8988T (cell line): Measurements from ENCODE around the gene SGIP1.
"Not testable (repeated sequence)": the region's sequence is repeated elsewhere in the genome, so short reads cannot be mapped to it uniquely, and the experiment has no call there.

Experiments used
- DNase-seq: peaks from one replicate; pipeline ENCODE4 v3.0.0; 2011

SGIP1 gene

GRCh38 chr1:66686406-66686805 is 152.5 kb downstream of the SGIP1 start:
- DNase-seq = no peak

- DNase-seq = no peak
Observed at GRCh38 chr1:66687358-66687757, 153.4 kb downstream of the SGIP1 start.

GRCh38 chr1:66690666-66691381 is 156.9 kb downstream of the SGIP1 start:
- no peak for DNase-seq

- no peak for DNase-seq
Observed at GRCh38 chr1:66692681-66693080, 158.7 kb downstream of the SGIP1 start.

- DNase-seq = no peak
Observed at GRCh38 chr1:66693856-66694255, 159.9 kb downstream of the SGIP1 start.

GRCh38 chr1:66695116-66695515 is 161.2 kb downstream of the SGIP1 start:
- DNase-seq = no peak

GRCh38 chr1:66696771-66697170 is 162.8 kb downstream of the SGIP1 start:
- DNase-seq = no peak

- DNase-seq = no peak
Observed at GRCh38 chr1:66699213-66699612, 165.3 kb downstream of the SGIP1 start.

- no peak for DNase-seq
Observed at GRCh38 chr1:66704177-66704875, 170.4 kb downstream of the SGIP1 start.

- DNase-seq = no peak
Observed at GRCh38 chr1:66705110-66705509, 171.2 kb downstream of the SGIP1 start.

- no peak for DNase-seq
Observed at GRCh38 chr1:66711420-66711819, 177.5 kb downstream of the SGIP1 start.

- DNase-seq = no peak
Observed at GRCh38 chr1:66712839-66713238, 178.9 kb downstream of the SGIP1 start.

- no peak for DNase-seq
Observed at GRCh38 chr1:66723985-66724384, 190.0 kb downstream of the SGIP1 start.

- no peak for DNase-seq
Observed at GRCh38 chr1:66725885-66726665, 192.1 kb downstream of the SGIP1 start.

- no peak for DNase-seq
Observed at GRCh38 chr1:66728021-66728420, 194.1 kb downstream of the SGIP1 start.

GRCh38 chr1:66728716-66729115 is 194.8 kb downstream of the SGIP1 start:
- not testable (repeated sequence) for DNase-seq

- DNase-seq = no peak
Observed at GRCh38 chr1:66729119-66729518, 195.2 kb downstream of the SGIP1 start.

- DNase-seq = no peak
Observed at GRCh38 chr1:66729523-66729922, 195.6 kb downstream of the SGIP1 start.

GRCh38 chr1:66730462-66730861 is 196.5 kb downstream of the SGIP1 start:
- DNase-seq = no peak

GRCh38 chr1:66731170-66731865 is 197.4 kb downstream of the SGIP1 start:
- DNase-seq = no peak

- no peak for DNase-seq
Observed at GRCh38 chr1:66732407-66733166, 198.6 kb downstream of the SGIP1 start.

GRCh38 chr1:66733348-66734017 is 199.5 kb downstream of the SGIP1 start:
- DNase-seq = no peak
